Measurements from ENCODE around the gene ZNF724.
"Not testable (repeated sequence)": the region's sequence is repeated elsewhere in the genome, so short reads cannot be mapped to it uniquely, and the experiment has no call there.

ZNF724 gene

DNA sequence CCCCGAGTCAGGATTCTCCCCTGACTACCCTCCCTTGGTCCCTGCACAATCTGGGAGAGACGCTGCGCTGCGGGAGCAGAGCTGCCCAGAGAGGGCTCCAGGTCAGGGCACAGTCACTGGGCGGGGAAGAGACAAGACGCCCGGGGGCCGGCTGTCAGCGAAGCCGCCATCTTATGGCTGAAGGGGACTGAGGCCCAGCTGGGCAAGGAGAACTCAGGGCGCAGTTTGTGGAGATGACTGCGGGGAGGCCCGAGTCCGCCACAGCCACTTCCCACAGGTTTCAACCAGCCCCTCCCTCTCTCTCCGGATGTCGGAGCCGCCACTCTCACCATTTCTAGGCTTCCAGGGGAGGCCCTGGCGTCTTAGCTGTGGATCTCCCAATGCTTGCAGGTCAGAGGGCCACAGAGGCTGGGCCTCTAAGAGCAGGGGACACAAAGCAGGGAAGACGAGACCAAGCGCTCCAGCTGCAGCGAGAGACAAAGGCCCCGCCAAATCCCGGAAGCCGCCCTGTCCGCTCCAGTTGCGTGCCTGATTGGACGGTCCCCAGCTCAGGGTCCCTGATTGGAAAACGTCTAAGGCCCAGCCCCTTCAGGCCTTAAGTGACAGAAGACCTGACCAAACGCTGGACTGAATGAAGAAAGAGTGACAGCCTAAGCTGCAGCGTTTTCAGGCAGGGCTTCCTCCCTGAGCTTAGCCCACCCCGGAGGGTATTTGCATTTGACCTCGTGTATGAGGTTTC lies at the start of gene ZNF724:
Gene ZNF724 (minus strand): TSS at position 484 of the 739 bp plus-strand sequence. CDS start 152 bp downstream, at position 332.
- Histone ChIP-seq H3K9ac (ENCODE audit: low read depth, low read length) (peak within 1 kb of the TSS; percentile 95), H3K36me3 (ENCODE audit: insufficient read depth, low read length) (peaks cover 13% of the 10 kb centered on the region), H3K4me1 (ENCODE audit: insufficient read depth, low read length) (no peaks in the 10 kb centered on the region), H3K9me3 (ENCODE audit: control insufficient read depth, insufficient read depth, low read length) (no peaks in the 10 kb centered on the region; the same call in 1 of the 2 replicates)

DNA sequence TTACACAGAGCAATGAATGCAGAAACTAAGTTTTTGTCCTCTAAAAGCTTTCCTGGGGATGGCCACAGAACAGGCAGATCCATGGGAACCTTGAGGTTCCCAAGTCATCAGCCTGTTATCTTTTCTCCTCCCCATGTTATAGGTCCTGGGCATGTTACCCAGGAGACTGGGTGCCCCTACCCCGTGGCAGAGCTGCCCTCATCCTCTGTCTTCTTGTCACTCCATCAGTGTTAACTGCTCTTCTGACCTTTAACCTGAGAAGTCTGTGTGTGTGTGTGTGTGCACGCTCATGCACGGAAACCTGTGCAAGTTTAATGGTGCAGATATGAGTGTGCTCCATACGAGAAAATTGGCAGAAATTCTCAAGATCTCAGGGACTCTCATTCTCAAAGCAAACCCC lies 43.9 kb upstream of the ZNF724 start:
- Histone ChIP-seq H3K36me3 (ENCODE audit: insufficient read depth, low read length) (no peaks in the 10 kb centered on the region), H3K9me3 (ENCODE audit: control insufficient read depth, insufficient read depth, low read length) (no peaks in the 10 kb centered on the region), H3K4me1 (ENCODE audit: insufficient read depth, low read length) (no peaks in the 10 kb centered on the region), H3K9ac (ENCODE audit: low read depth, low read length) (no peak overlapping the region)

DNA sequence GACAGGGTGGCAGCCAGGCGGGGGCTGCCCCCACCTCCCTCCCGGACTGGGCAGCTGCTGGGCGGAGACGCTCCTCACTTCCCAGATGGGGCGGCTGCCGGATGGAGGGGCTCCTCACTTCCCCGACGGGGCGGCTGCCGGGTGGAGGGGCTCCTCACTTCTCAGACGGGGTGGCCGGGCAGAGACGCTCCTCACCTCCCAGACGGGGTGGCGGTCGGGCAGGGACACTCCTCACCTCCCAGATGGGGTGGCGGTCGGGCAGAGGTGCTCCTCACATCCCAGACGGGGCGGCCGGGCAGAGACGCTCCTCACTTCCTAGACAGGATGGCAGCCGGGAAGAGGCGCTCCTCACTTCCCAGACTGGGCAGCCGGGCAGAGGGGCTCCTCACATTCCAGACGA lies 39.8 kb upstream of the ZNF724 start:
- not testable (repeated sequence) for H3K36me3 ChIP-seq (ENCODE audit: insufficient read depth, low read length); H3K9me3 ChIP-seq (ENCODE audit: control insufficient read depth, insufficient read depth, low read length); H3K4me1 ChIP-seq (ENCODE audit: insufficient read depth, low read length); H3K9ac ChIP-seq (ENCODE audit: low read depth, low read length)

DNA sequence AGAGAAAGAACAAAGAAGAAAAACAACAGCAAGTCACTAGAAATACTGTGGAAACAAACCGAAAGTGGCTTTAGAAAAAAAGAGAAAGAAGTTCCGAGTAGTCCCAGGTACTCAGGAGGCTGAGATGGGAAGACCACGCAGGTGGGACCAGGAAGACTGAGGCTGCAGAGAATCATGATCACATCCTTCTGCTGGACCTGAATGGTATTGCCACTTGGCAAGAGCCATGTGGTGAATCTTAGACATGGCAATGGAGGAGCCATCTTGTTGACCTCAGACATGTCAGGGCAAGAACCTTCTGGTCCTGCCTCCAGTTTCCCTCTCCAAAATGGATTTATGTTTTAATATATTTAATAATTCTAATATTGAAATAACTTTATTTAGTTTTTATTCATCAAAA lies 37.4 kb upstream of the ZNF724 start:
- Histone ChIP-seq H3K9me3 (ENCODE audit: control insufficient read depth, insufficient read depth, low read length) (no peaks in the 10 kb centered on the region), H3K4me1 (ENCODE audit: insufficient read depth, low read length) (no peaks in the 10 kb centered on the region), H3K9ac (ENCODE audit: low read depth, low read length) (no peak overlapping the region), H3K36me3 (ENCODE audit: insufficient read depth, low read length) (no peaks in the 10 kb centered on the region)

DNA sequence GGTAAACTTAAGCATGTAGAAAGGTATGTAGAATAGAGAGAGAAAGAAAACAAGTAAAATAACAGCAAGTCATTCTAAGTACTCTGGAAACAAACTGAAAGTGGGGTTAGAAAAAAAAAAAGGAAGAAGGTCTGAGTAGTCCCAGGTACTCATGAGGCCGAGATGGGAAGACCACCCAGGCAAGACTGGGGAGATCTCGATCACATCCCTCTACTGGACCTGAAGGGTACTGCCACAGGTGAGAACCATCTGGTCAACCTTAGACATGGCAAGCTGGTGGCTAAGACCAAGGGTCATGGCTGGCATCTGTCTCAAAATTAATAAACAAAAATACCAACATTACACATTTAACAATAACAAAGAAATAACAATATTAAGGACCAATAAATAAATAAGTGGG lies 36.3 kb upstream of the ZNF724 start:
- Histone ChIP-seq H3K4me1 (ENCODE audit: insufficient read depth, low read length) (no peaks in the 10 kb centered on the region), H3K9me3 (ENCODE audit: control insufficient read depth, insufficient read depth, low read length) (no peaks in the 10 kb centered on the region), H3K9ac (ENCODE audit: low read depth, low read length) (no peak overlapping the region), H3K36me3 (ENCODE audit: insufficient read depth, low read length) (no peaks in the 10 kb centered on the region)

DNA sequence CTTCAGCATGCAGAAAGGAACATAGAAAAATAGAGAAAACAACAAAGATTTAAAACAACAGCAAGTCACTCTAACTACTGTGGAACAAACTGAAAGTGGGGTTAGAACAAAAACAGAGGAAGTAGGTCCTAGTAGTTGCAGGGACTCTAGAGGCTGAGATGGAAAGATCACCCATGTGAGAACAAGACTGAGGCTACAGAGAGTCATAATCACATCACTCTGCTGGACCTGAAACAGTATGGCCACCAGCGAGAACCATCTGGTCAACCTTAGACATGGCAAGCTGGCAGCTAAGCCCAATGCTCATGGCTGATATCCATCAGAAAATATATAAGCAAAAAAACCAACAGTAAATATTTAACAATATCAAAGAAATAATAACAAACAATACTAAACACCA lies 35.8 kb upstream of the ZNF724 start:
- Histone ChIP-seq H3K9ac (ENCODE audit: low read depth, low read length) (no peak overlapping the region), H3K4me1 (ENCODE audit: insufficient read depth, low read length) (no peaks in the 10 kb centered on the region), H3K36me3 (ENCODE audit: insufficient read depth, low read length) (no peaks in the 10 kb centered on the region), H3K9me3 (ENCODE audit: control insufficient read depth, insufficient read depth, low read length) (no peaks in the 10 kb centered on the region)

DNA sequence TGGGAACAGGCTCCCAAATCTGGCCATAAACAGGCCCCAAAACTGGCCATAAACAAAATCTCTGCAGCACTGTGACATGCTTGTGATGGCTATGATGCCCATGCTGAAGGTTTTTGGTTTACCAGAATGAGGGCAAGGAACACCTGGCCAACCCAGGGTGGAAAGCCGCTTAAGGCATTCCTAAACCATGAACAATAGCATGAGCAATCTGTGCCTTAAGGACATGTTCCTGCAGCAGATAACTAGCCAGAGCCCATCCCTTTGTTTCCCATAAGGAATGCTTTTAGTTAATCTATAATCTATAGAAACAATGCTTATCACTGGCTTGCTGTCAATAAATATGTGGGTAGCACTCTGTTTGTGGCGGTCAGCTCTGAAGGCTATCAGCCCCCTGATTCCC lies 35.1 kb upstream of the ZNF724 start:
- not testable (repeated sequence) for H3K36me3 ChIP-seq (ENCODE audit: insufficient read depth, low read length); H3K9ac ChIP-seq (ENCODE audit: low read depth, low read length); H3K9me3 ChIP-seq (ENCODE audit: control insufficient read depth, insufficient read depth, low read length); H3K4me1 ChIP-seq (ENCODE audit: insufficient read depth, low read length)

DNA sequence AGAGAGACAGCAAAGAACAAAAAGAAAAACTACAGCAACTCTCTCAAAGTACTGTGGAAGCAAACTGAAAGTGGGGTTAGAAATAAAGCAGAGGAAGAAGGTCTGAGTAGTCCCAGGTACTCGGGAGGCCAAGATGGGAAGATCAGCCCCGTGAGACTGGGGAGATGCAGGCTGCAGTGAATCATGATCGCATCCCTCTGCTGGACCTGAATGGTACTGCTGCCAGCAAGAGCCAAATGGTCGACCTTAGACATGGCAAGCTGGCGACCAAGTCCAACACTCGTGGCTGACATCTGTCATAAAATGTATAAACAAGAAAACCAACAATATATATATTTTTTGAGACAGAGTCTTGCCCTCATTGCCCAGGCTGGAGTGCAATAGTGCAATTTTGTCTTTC lies 33.7 kb upstream of the ZNF724 start:
- no peaks in the 10 kb centered on the region for H3K9me3 ChIP-seq (ENCODE audit: control insufficient read depth, insufficient read depth, low read length)
- no peak overlapping the region for H3K9ac ChIP-seq (ENCODE audit: low read depth, low read length)
- H3K36me3 ChIP-seq (ENCODE audit: insufficient read depth, low read length) = no peaks in the 10 kb centered on the region
- no peaks in the 10 kb centered on the region for H3K4me1 ChIP-seq (ENCODE audit: insufficient read depth, low read length)

DNA sequence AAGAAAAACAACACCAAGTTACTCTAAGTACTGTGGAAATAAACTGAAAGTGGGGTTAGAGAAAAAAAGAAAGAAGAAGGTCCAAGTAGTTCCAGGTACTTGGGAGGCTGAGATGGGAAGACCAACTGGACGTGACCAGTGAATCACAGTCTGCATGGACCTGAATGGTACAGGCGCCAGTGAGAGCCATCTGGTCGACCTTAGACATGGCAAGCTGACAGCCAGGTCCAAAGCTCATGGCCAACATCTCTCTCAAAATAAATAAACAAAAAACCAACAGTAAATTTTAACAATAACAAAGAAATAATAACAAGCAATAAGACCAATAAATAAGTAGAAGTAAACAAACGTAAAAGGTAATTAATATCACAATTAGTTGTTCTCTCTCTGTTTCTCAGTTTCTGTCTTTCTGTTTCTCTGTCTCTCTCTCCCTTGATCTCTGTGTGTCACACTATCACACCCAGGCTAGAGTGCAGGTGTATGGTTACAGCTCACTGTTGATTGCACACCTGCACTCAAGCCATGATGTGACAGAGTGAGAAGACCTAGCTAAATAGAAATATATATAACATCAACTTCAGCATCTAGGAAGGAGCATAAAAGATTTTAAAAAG lies 31.6 kb upstream of the ZNF724 start:
- Histone ChIP-seq H3K36me3 (ENCODE audit: insufficient read depth, low read length) (no peaks in the 10 kb centered on the region), H3K9me3 (ENCODE audit: control insufficient read depth, insufficient read depth, low read length) (no peaks in the 10 kb centered on the region), H3K4me1 (ENCODE audit: insufficient read depth, low read length) (no peaks in the 10 kb centered on the region), H3K9ac (ENCODE audit: low read depth, low read length) (no peak overlapping the region)

DNA sequence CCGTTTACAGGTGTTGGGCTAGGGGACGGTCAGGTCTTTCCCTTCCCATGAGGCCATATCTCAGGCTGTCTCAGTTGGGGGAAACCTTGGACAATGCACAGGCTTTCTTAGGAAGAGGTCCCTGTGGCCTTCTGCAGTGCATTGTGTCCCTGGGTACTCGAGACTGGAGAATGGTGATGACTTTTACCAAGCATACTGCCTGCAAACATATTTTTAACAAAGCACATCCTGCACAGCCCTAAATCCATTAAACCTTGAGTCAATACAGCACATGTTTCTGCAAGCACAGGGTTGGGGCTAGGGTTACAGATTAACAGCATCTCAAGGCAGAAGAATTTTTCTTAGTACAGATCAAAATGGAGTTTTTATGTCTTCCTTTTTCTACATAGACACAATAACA lies 27.9 kb upstream of the ZNF724 start:
- H3K9me3 ChIP-seq (ENCODE audit: control insufficient read depth, insufficient read depth, low read length); H3K9ac ChIP-seq (ENCODE audit: low read depth, low read length); H3K36me3 ChIP-seq (ENCODE audit: insufficient read depth, low read length); H3K4me1 ChIP-seq (ENCODE audit: insufficient read depth, low read length): not testable (repeated sequence)

DNA sequence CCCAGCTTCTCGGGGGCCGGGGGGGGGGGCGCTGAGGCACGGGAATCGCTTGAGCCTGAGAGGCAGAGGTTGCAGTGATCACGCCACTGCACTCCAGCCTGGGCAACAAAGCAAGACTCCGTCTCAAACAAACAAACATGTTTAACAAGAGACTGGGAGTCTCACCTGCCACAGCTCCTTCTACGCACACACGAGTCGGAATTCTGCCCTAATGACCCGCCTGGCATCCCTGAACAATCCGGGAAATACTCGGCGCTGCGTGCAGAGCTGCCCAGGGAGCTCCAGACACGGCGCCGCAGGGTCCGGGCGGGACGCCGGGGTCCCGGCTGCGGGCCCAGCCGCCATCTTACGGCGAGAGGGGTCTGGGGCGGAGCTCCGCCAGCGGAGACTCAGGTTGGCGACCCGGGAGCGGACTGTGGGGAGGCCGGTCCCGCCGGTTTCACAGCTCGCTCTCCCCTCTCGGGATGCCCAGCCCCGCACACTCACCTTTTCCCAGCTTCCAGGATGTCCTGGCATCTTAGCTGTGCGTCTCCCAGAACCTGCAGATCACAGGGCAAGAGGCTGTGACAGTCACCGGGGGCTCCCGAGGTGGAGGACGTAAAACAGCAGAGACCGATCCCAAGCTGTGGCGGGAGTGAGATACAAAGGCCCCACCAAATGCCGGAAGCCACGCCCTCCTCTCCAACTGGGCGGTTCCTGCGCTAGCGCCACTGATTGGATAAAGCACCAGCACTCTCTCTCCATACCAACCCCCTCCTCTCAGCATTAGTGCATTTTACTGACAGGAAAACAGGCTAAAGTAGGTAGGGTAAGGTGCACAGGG lies 23.6 kb upstream of the ZNF724 start:
- H3K9ac ChIP-seq (ENCODE audit: low read depth, low read length) = peak overlapping the region; percentile 95
- no peaks in the 10 kb centered on the region for H3K4me1 ChIP-seq (ENCODE audit: insufficient read depth, low read length)
- peaks cover 8% of the 10 kb centered on the region for H3K36me3 ChIP-seq (ENCODE audit: insufficient read depth, low read length)
- no peaks in the 10 kb centered on the region for H3K9me3 ChIP-seq (ENCODE audit: control insufficient read depth, insufficient read depth, low read length)

DNA sequence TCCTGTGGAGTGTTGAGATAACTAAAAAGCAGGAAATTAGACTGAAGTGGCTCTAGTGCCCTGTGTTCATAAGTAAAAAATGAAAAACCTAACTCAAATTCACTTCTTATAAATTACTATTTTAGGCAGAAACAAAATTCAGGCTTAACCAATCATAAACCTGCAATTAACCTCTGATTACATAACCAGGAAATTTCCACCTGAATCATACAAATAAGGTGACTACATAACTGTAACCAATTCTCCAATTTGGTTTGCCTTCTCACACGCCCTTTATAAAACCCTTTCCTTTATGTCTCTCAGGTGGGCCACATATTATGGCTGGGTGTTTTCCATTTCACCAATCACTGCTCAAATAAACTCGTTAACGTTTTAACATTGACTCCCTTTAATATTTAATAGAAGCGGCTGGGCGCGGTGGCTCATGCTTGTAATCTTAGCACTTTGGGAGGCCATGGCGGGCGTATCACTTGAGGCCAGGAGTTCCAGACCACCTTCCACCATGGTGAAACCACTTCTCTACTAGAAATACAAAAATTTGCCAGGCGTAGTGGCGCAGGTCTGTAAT lies 22.9 kb upstream of the ZNF724 start:
- Histone ChIP-seq H3K9ac (ENCODE audit: low read depth, low read length) (peak overlapping the region; percentile 95), H3K36me3 (ENCODE audit: insufficient read depth, low read length) (peaks cover 10% of the 10 kb centered on the region), H3K4me1 (ENCODE audit: insufficient read depth, low read length) (no peaks in the 10 kb centered on the region), H3K9me3 (ENCODE audit: control insufficient read depth, insufficient read depth, low read length) (no peaks in the 10 kb centered on the region)

DNA sequence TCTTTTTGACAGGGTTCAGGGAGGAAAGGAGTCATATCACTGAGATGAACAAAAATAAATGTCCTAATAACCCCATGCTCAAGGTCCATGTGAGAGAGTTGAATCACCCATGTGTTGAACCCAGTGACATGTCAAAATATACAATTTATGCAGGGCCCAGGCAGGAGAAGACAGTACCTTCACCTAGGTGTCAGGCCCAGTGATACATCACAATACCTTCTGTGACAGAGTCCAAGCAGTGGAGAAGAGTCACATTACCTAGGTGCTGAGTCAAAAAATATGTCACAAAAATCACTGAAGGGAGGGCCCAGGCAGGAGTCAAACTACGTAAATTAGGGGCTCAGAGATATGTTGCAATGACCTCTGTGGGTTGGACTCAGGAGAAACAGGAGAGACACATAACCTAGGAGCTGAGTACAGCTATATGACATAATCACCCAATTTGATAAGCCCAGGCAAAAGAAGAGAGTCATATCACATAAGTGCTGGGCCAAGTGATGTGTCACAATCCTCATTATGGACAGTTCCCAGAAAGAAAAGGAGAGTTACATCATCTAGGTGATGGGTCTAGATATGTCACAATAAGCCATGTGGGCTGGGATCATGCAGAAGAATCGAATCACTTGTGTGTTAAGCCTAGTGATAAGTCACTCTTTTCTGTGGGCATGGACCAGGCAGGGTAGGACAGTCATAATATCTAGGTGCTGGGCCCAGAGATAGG lies 13.8 kb upstream of the ZNF724 start:
- H3K9ac ChIP-seq (ENCODE audit: low read depth, low read length) = no peak overlapping the region
- H3K9me3 ChIP-seq (ENCODE audit: control insufficient read depth, insufficient read depth, low read length) = no peaks in the 10 kb centered on the region
- H3K36me3 ChIP-seq (ENCODE audit: insufficient read depth, low read length) = peaks cover 25% of the 10 kb centered on the region
- H3K4me1 ChIP-seq (ENCODE audit: insufficient read depth, low read length) = no peaks in the 10 kb centered on the region

DNA sequence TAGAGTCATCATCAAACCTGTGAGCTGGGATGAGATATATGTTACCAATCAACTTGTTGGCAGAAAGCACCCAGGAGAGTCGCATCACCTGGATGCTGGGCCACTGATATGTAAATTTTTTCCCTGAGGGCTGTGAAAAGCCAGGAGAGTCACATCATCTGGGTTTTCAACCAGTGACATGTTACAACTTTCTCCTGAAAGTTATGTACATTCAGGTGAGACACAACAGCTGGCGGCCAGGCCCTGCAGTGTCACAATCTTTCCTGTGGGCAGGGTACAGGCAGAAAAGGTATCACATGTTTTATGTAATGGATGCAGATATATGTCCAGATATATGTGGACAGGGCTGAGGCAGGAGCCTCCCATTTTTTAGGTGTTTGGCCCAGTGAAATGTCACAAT lies 13.2 kb upstream of the ZNF724 start:
- no peaks in the 10 kb centered on the region for H3K4me1 ChIP-seq (ENCODE audit: insufficient read depth, low read length)
- no peaks in the 10 kb centered on the region for H3K9me3 ChIP-seq (ENCODE audit: control insufficient read depth, insufficient read depth, low read length)
- peaks cover 31% of the 10 kb centered on the region for H3K36me3 ChIP-seq (ENCODE audit: insufficient read depth, low read length)
- no peak overlapping the region for H3K9ac ChIP-seq (ENCODE audit: low read depth, low read length)
